ENCODE results near the gene KCNQ2. TPM values are rescaled to one million over a fixed set of nuclear protein-coding genes. Genes with fewer than 3 reads are reported as not detected.

The KCNQ2 gene
- total RNA-seq, 1 donor from 2014 or later, result 354 TPM

GRCh38 chr20:63492518-63492917 lies 20.1 kb upstream of the KCNQ2 start:
- no peak for DNase-seq
- Mint-ChIP-seq H3K27ac (ENCODE audit: unreplicated experiment) (peak overlapping the region; percentile 14), H3K4me3 (ENCODE audit: unreplicated experiment) (no peak overlapping the region), H3K9me3 (ENCODE audit: unreplicated experiment) (peaks cover 4% of the 10 kb centered on the region), H3K27me3 (ENCODE audit: unreplicated experiment) (peaks cover 10% of the 10 kb centered on the region), H3K36me3 (ENCODE audit: unreplicated experiment) (peaks cover 14% of the 10 kb centered on the region), H3K4me1 (ENCODE audit: low read depth, unreplicated experiment) (no peaks in the 10 kb centered on the region)
- TF ChIP-seq CTCF (IDR thresholded peaks at IDR 0.05; ENCODE audit: partially characterized antibody, unreplicated experiment), result no peak

GRCh38 chr20:63491635-63492230 lies 19.3 kb upstream of the KCNQ2 start:
- no peak overlapping the region for H3K4me3 Mint-ChIP-seq (ENCODE audit: unreplicated experiment)
- peaks cover 14% of the 10 kb centered on the region for H3K36me3 Mint-ChIP-seq (ENCODE audit: unreplicated experiment)
- peaks cover 4% of the 10 kb centered on the region for H3K9me3 Mint-ChIP-seq (ENCODE audit: unreplicated experiment)
- no peaks in the 10 kb centered on the region for H3K4me1 Mint-ChIP-seq (ENCODE audit: low read depth, unreplicated experiment)
- TF ChIP-seq CTCF (IDR thresholded peaks at IDR 0.05; ENCODE audit: partially characterized antibody, unreplicated experiment), result no peak
- peaks cover 10% of the 10 kb centered on the region for H3K27me3 Mint-ChIP-seq (ENCODE audit: unreplicated experiment)
- H3K27ac Mint-ChIP-seq (ENCODE audit: unreplicated experiment), result no peak overlapping the region
- no peak for DNase-seq

- Mint-ChIP-seq H3K4me1 (ENCODE audit: low read depth, unreplicated experiment) (no peaks in the 10 kb centered on the region), H3K4me3 (ENCODE audit: unreplicated experiment) (no peak overlapping the region), H3K27ac (ENCODE audit: unreplicated experiment) (no peak overlapping the region), H3K27me3 (ENCODE audit: unreplicated experiment) (peaks cover 10% of the 10 kb centered on the region), H3K36me3 (ENCODE audit: unreplicated experiment) (peaks cover 14% of the 10 kb centered on the region), H3K9me3 (ENCODE audit: unreplicated experiment) (peaks cover 7% of the 10 kb centered on the region)
- TF ChIP-seq CTCF (IDR thresholded peaks at IDR 0.05; ENCODE audit: partially characterized antibody, unreplicated experiment), result no peak
- DNase-seq, result no peak
Measured at GRCh38 chr20:63491078-63491477, 18.6 kb upstream of the KCNQ2 start.

GRCh38 chr20:63490416-63490815 lies 18.0 kb upstream of the KCNQ2 start:
- H3K4me3 Mint-ChIP-seq (ENCODE audit: unreplicated experiment), result no peak overlapping the region
- no peak for DNase-seq
- H3K27ac Mint-ChIP-seq (ENCODE audit: unreplicated experiment), result no peak overlapping the region
- H3K27me3 Mint-ChIP-seq (ENCODE audit: unreplicated experiment), result peaks cover 8% of the 10 kb centered on the region
- no peak for TF ChIP-seq CTCF (IDR thresholded peaks at IDR 0.05; ENCODE audit: partially characterized antibody, unreplicated experiment)
- no peaks in the 10 kb centered on the region for H3K4me1 Mint-ChIP-seq (ENCODE audit: low read depth, unreplicated experiment)
- peaks cover 14% of the 10 kb centered on the region for H3K36me3 Mint-ChIP-seq (ENCODE audit: unreplicated experiment)
- H3K9me3 Mint-ChIP-seq (ENCODE audit: unreplicated experiment), result peaks cover 7% of the 10 kb centered on the region

GRCh38 chr20:63488315-63489251 lies 16.1 kb upstream of the KCNQ2 start:
- peaks cover 2% of the 10 kb centered on the region for H3K4me1 Mint-ChIP-seq (ENCODE audit: low read depth, unreplicated experiment)
- H3K36me3 Mint-ChIP-seq (ENCODE audit: unreplicated experiment), result peaks cover 14% of the 10 kb centered on the region
- peaks cover 7% of the 10 kb centered on the region for H3K9me3 Mint-ChIP-seq (ENCODE audit: unreplicated experiment)
- no peak overlapping the region for H3K27ac Mint-ChIP-seq (ENCODE audit: unreplicated experiment)
- peak; percentile 59 for DNase-seq
- no peak overlapping the region for H3K4me3 Mint-ChIP-seq (ENCODE audit: unreplicated experiment)
- H3K27me3 Mint-ChIP-seq (ENCODE audit: unreplicated experiment), result peaks cover 8% of the 10 kb centered on the region
- TF ChIP-seq CTCF (IDR thresholded peaks at IDR 0.05; ENCODE audit: partially characterized antibody, unreplicated experiment), result no peak
